Stimulated activated naive CD8-positive, alpha-beta T cell treated with anti-CD3 and anti-CD28 coated beads, Interleukin-15, Interleukin-2, amounts not matched to agents 100 U/mL and 50 U/mL, for 24 hours (primary cell): ENCODE measurements around the gene C2CD4C.
"Not testable (repeated sequence)": the region's sequence is repeated elsewhere in the genome, so short reads cannot be mapped to it uniquely, and the experiment has no call there.

Experiments
- ATAC-seq: fragments of 150-1000 bp; cut with Tn5 transposase; one replicate; pipeline ENCODE4 v1.10.0; 2021
- DNase-seq: peaks from one replicate; pipeline ENCODE4 v3.0.0; 2021

C2CD4C gene

GRCh38 chr19:413756-414420 lies 4.9 kb upstream of the C2CD4C start:
- no peak for DNase-seq
- ATAC-seq: no peak

GRCh38 chr19:412356-413355 lies 3.7 kb upstream of the C2CD4C start:
- DNase-seq: no peak
- no peak for ATAC-seq

- ATAC-seq (no peak), DNase-seq (no peak)
These were observed 2.9 kb upstream of the C2CD4C start for GRCh38 chr19:411723-412355.

GRCh38 chr19:411121-411722 lies 2.3 kb upstream of the C2CD4C start:
- ATAC-seq: not testable (repeated sequence)

GRCh38 chr19:410243-410781 lies 1.4 kb upstream of the C2CD4C start:
- ATAC-seq: no peak
- no peak for DNase-seq

More at GRCh38 chr19:411121-411722, 2.3 kb upstream of the C2CD4C start:
- not testable (repeated sequence) for DNase-seq

- DNase-seq (peak; percentile 22), ATAC-seq (no peak)
These were observed 732 bp upstream of the C2CD4C start for GRCh38 chr19:409516-410242.

GRCh38 chr19:408441-408901 lies 476 bp downstream of the C2CD4C start:
- ATAC-seq (no peak), DNase-seq (no peak)

- ATAC-seq (no peak), DNase-seq (no peak)
These were observed 1.2 kb downstream of the C2CD4C start for GRCh38 chr19:407511-408440.

- ATAC-seq (peak; percentile 7), DNase-seq (no peak)
These were observed 1.9 kb downstream of the C2CD4C start for GRCh38 chr19:406971-407510.

- DNase-seq: no peak
These were observed 2.7 kb downstream of the C2CD4C start for GRCh38 chr19:406135-406781.

GRCh38 chr19:405121-405965 lies 3.6 kb downstream of the C2CD4C start:
- no peak for ATAC-seq
- no peak for DNase-seq

More at GRCh38 chr19:406135-406781, 2.7 kb downstream of the C2CD4C start:
- no peak for ATAC-seq

GRCh38 chr19:403221-404027 lies 5.5 kb downstream of the C2CD4C start:
- no peak for DNase-seq
- no peak for ATAC-seq

- DNase-seq (no peak), ATAC-seq (no peak)
These were observed 6.2 kb downstream of the C2CD4C start for GRCh38 chr19:402786-403185.

GRCh38 chr19:401866-402511 lies 7.0 kb downstream of the C2CD4C start:
- ATAC-seq (no peak), DNase-seq (no peak)

GRCh38 chr19:400976-401865 lies 7.7 kb downstream of the C2CD4C start:
- no peak for DNase-seq
- ATAC-seq: no peak

GRCh38 chr19:399370-399769 lies 9.6 kb downstream of the C2CD4C start:
- ATAC-seq: no peak
- DNase-seq: no peak
